ENCODE measurements around the gene CTXND1.
A peak's percentile ranks its signal among the peaks of the same experiment; 100 is the strongest.

CTXND1 gene

GRCh38 chr15:80163217-80163616, 88.8 kb downstream of the CTXND1 start:
- DNase-seq (ENCODE audit: low read depth): no peak
- no peak for TF ChIP-seq CTCF (conservative IDR thresholded peaks at IDR 0.05; ENCODE audit: low read depth, low read length)

GRCh38 chr15:80162059-80162554, 89.9 kb downstream of the CTXND1 start:
- no peak overlapping the region for H3K4me3 ChIP-seq (ENCODE audit: low read depth, low read length)
- TF ChIP-seq CTCF (conservative IDR thresholded peaks at IDR 0.05; ENCODE audit: low read depth, low read length): no peak
- DNase-seq (ENCODE audit: low read depth): peak; percentile 51

More at GRCh38 chr15:80163217-80163616, 88.8 kb downstream of the CTXND1 start:
- H3K4me3 ChIP-seq (ENCODE audit: low read depth, low read length): no peak overlapping the region

- no peak overlapping the region for H3K4me3 ChIP-seq (ENCODE audit: low read depth, low read length)
- no peak for DNase-seq (ENCODE audit: low read depth)
- no peak for TF ChIP-seq CTCF (conservative IDR thresholded peaks at IDR 0.05; ENCODE audit: low read depth, low read length)
Observed at GRCh38 chr15:80161468-80162016, 90.5 kb downstream of the CTXND1 start.

- no peak overlapping the region for H3K4me3 ChIP-seq (ENCODE audit: low read depth, low read length)
- peak; percentile 96 for DNase-seq (ENCODE audit: low read depth)
- TF ChIP-seq CTCF (conservative IDR thresholded peaks at IDR 0.05; ENCODE audit: low read depth, low read length): no peak
Observed at GRCh38 chr15:80160570-80161156, 91.3 kb downstream of the CTXND1 start.

GRCh38 chr15:80159811-80160569, 92.0 kb downstream of the CTXND1 start:
- TF ChIP-seq CTCF (conservative IDR thresholded peaks at IDR 0.05; ENCODE audit: low read depth, low read length): no peak
- DNase-seq (ENCODE audit: low read depth): no peak
- H3K4me3 ChIP-seq (ENCODE audit: low read depth, low read length): no peak overlapping the region

GRCh38 chr15:80159301-80159700, 92.7 kb downstream of the CTXND1 start:
- no peak for DNase-seq (ENCODE audit: low read depth)
- TF ChIP-seq CTCF (conservative IDR thresholded peaks at IDR 0.05; ENCODE audit: low read depth, low read length): no peak
- H3K4me3 ChIP-seq (ENCODE audit: low read depth, low read length): no peak overlapping the region

Measured in choroid plexus epithelial cell (primary cell).